Measurements from ENCODE around the gene JPH3. TPM values are rescaled to one million over a fixed set of nuclear protein-coding genes. Genes with fewer than 3 reads are reported as not detected.
"Not testable (repeated sequence)": the region's sequence is repeated elsewhere in the genome, so short reads cannot be mapped to it uniquely, and the experiment has no call there.

Gene JPH3
- total RNA-seq, 1 donor from 2014 or later: not detected

GRCh38 chr16:87572959-87573358 lies 29.3 kb upstream of the JPH3 start:
- intact Hi-C loops (cut with micrococcal nuclease): no loop called here

GRCh38 chr16:87575027-87575804 lies 27.1 kb upstream of the JPH3 start:
- intact Hi-C loops (cut with micrococcal nuclease): no loop called here

GRCh38 chr16:87576171-87576570 lies 26.1 kb upstream of the JPH3 start:
- intact Hi-C loops (cut with micrococcal nuclease): no loop called here

GRCh38 chr16:87578142-87578930 lies 24.0 kb upstream of the JPH3 start:
- intact Hi-C loops (cut with micrococcal nuclease): not testable (repeated sequence)

- intact Hi-C loops (cut with micrococcal nuclease): no loop called here
Measured at GRCh38 chr16:87579691-87580090, 22.6 kb upstream of the JPH3 start.

GRCh38 chr16:87580855-87581261 lies 21.4 kb upstream of the JPH3 start:
- intact Hi-C loops (cut with micrococcal nuclease): no loop called here

- intact Hi-C loops (cut with micrococcal nuclease): no loop called here
Measured at GRCh38 chr16:87581857-87582215, 20.5 kb upstream of the JPH3 start.

- intact Hi-C loops (cut with micrococcal nuclease): no loop called here
Measured at GRCh38 chr16:87582216-87582965, 19.9 kb upstream of the JPH3 start.

- intact Hi-C loops (cut with micrococcal nuclease): no loop called here
Measured at GRCh38 chr16:87582966-87583325, 19.4 kb upstream of the JPH3 start.

GRCh38 chr16:87583453-87584131 lies 18.7 kb upstream of the JPH3 start:
- intact Hi-C loops (cut with micrococcal nuclease): no loop called here

GRCh38 chr16:87584271-87584670 lies 18.0 kb upstream of the JPH3 start:
- intact Hi-C loops (cut with micrococcal nuclease): no loop called here

GRCh38 chr16:87584975-87585374 lies 17.3 kb upstream of the JPH3 start:
- intact Hi-C loops (cut with micrococcal nuclease): no loop called here

- intact Hi-C loops (cut with micrococcal nuclease): no loop called here
Measured at GRCh38 chr16:87585442-87586200, 16.7 kb upstream of the JPH3 start.

- intact Hi-C loops (cut with micrococcal nuclease): no loop called here
Measured at GRCh38 chr16:87586201-87586782, 16.0 kb upstream of the JPH3 start.

GRCh38 chr16:87587636-87588035 lies 14.7 kb upstream of the JPH3 start:
- intact Hi-C loops (cut with micrococcal nuclease): no loop called here

GRCh38 chr16:87592018-87592712 lies 10.1 kb upstream of the JPH3 start:
- intact Hi-C loops (cut with micrococcal nuclease): no loop called here

- intact Hi-C loops (cut with micrococcal nuclease): no loop called here
Measured at GRCh38 chr16:87593710-87594258, 8.5 kb upstream of the JPH3 start.

GRCh38 chr16:87595712-87596111 lies 6.6 kb upstream of the JPH3 start:
- intact Hi-C loops (cut with micrococcal nuclease): no loop called here

GRCh38 chr16:87597324-87597830 lies 4.9 kb upstream of the JPH3 start:
- intact Hi-C loops (cut with micrococcal nuclease): no loop called here

Measured in T-helper 2 cell treated with Interferon-gamma antibody and Interleukin-4, amounts not matched to agents 100 ng/mL and 5 ng/mL, for 36 hours (primary cell).